Stimulated activated CD8-positive, alpha-beta memory T cell treated with anti-CD3 and anti-CD28 coated beads, Interleukin-15, amount 100 ng/mL, for 1 hour (primary cell): ENCODE results near the gene CLEC16A.

Source experiments
- DNase-seq: peaks from one replicate; pipeline ENCODE4 v3.0.0-alpha.2; 2020; ENCODE audit warnings: low read depth

The CLEC16A gene

GRCh38 chr16:11039726-11040125, 95.4 kb downstream of the CLEC16A start:
- DNase-seq: no peak

GRCh38 chr16:11042191-11042590, 97.8 kb downstream of the CLEC16A start:
- no peak for DNase-seq

GRCh38 chr16:11045441-11045840, 101.1 kb downstream of the CLEC16A start:
- DNase-seq: no peak

- no peak for DNase-seq
These were observed 101.5 kb downstream of the CLEC16A start for GRCh38 chr16:11045846-11046245.

GRCh38 chr16:11046382-11046931, 102.1 kb downstream of the CLEC16A start:
- DNase-seq: no peak

GRCh38 chr16:11047057-11047456, 102.7 kb downstream of the CLEC16A start:
- no peak for DNase-seq

- DNase-seq: no peak
These were observed 103.8 kb downstream of the CLEC16A start for GRCh38 chr16:11047939-11048800.

- DNase-seq: no peak
These were observed 105.2 kb downstream of the CLEC16A start for GRCh38 chr16:11049396-11050059.

- no peak for DNase-seq
These were observed 106.2 kb downstream of the CLEC16A start for GRCh38 chr16:11050536-11050935.

- DNase-seq: no peak
These were observed 106.6 kb downstream of the CLEC16A start for GRCh38 chr16:11050944-11051343.

- DNase-seq: no peak
These were observed 107.1 kb downstream of the CLEC16A start for GRCh38 chr16:11051430-11051829.

GRCh38 chr16:11051879-11052808, 107.8 kb downstream of the CLEC16A start:
- DNase-seq: no peak

- DNase-seq: no peak
These were observed 109.6 kb downstream of the CLEC16A start for GRCh38 chr16:11053916-11054460.

- no peak for DNase-seq
These were observed 112.0 kb downstream of the CLEC16A start for GRCh38 chr16:11056090-11056992.

- no peak for DNase-seq
These were observed 112.8 kb downstream of the CLEC16A start for GRCh38 chr16:11056993-11057649.

GRCh38 chr16:11057711-11058345, 113.5 kb downstream of the CLEC16A start:
- no peak for DNase-seq

GRCh38 chr16:11058832-11059231, 114.5 kb downstream of the CLEC16A start:
- no peak for DNase-seq

GRCh38 chr16:11059588-11059987, 115.2 kb downstream of the CLEC16A start:
- DNase-seq: no peak

GRCh38 chr16:11060364-11060763, 116.0 kb downstream of the CLEC16A start:
- DNase-seq: no peak

- no peak for DNase-seq
These were observed 116.5 kb downstream of the CLEC16A start for GRCh38 chr16:11060842-11061241.
